HEK293T (cell line): Measurements from ENCODE around the gene OSTN.
A peak's percentile ranks its signal among the peaks of the same experiment; 100 is the strongest.

Source experiments
- CTCF ChIA-PET: fragments of 350-600 bp; formaldehyde crosslinking; extraction: SDS; loops from one replicate; lab custom pipeline; 2021; ENCODE audit warnings: antibody characterized with exemption, inconsistent platforms; lab: Yijun Ruan, JAX
- POLR2A ChIA-PET: fragments of 350-600 bp; formaldehyde crosslinking; extraction: SDS; loops from one replicate; lab custom pipeline; 2020; ENCODE audit warnings: antibody characterized with exemption, inconsistent platforms; lab: Yijun Ruan, JAX
- DNase-seq: peaks from one replicate; pipeline ENCODE4 v3.0.0; 2012; ENCODE audit warnings: mixed read lengths; ENCODE audit errors: extremely low spot score
- ARNT ChIP-seq: fragments of 450-650 bp; IDR thresholded peaks from 2 replicates; pipeline ENCODE4 v1.6.1; 2017; ENCODE audit warnings: mild to moderate bottlenecking
- BHLHE40 ChIP-seq: fragments of 450-650 bp; IDR thresholded peaks from 2 replicates; pipeline ENCODE4 v1.6.1; 2016; ENCODE audit warnings: mild to moderate bottlenecking, moderate library complexity, borderline replicate concordance
- CTBP1 ChIP-seq: fragments of 450-650 bp; IDR thresholded peaks from 2 replicates; pipeline ENCODE4 v1.6.1; 2016; ENCODE audit warnings: borderline replicate concordance
- ELF4 ChIP-seq: fragments of 450-650 bp; IDR thresholded peaks from 2 replicates; pipeline ENCODE4 v1.6.1; 2017; ENCODE audit warnings: antibody characterized with exemption
- FOXA1 ChIP-seq: fragments of 450-650 bp; IDR thresholded peaks from 2 replicates; pipeline ENCODE4 v1.6.1; 2016; ENCODE audit warnings: mild to moderate bottlenecking
- FOXK2 ChIP-seq: fragments of 450-650 bp; IDR thresholded peaks from 2 replicates; pipeline ENCODE4 v1.6.1; 2016; ENCODE audit warnings: mild to moderate bottlenecking
- FOXM1 ChIP-seq: fragments of 450-650 bp; IDR thresholded peaks from 2 replicates; pipeline ENCODE4 v1.6.1; 2017; ENCODE audit warnings: mild to moderate bottlenecking, borderline replicate concordance
- HDGF ChIP-seq: fragments of 450-650 bp; IDR thresholded peaks from 2 replicates; pipeline ENCODE4 v1.6.1; 2017; ENCODE audit warnings: antibody characterized with exemption, borderline replicate concordance
- L3MBTL2 ChIP-seq: fragments of 450-650 bp; conservative IDR thresholded peaks from 2 replicates; pipeline ENCODE4 v1.6.1; 2016; ENCODE audit warnings: mild to moderate bottlenecking
- LEF1 ChIP-seq: fragments of 450-650 bp; IDR thresholded peaks from 2 replicates; pipeline ENCODE4 v1.6.1; 2017; ENCODE audit warnings: mild to moderate bottlenecking, borderline replicate concordance
- NFRKB ChIP-seq: fragments of 450-650 bp; IDR thresholded peaks from 2 replicates; pipeline ENCODE4 v1.6.1; 2016; ENCODE audit warnings: mild to moderate bottlenecking, moderate library complexity
- SP1 ChIP-seq: fragments of 450-650 bp; IDR thresholded peaks from 2 replicates; pipeline ENCODE4 v1.6.1; 2017
- SUZ12 ChIP-seq: fragments of 450-650 bp; IDR thresholded peaks from 2 replicates; pipeline ENCODE4 v1.6.1; 2016; ENCODE audit warnings: mild to moderate bottlenecking
- TARDBP ChIP-seq: fragments of 450-650 bp; IDR thresholded peaks from 2 replicates; pipeline ENCODE4 v1.6.1; 2016
- ZNF384 ChIP-seq: fragments of 450-650 bp; IDR thresholded peaks from 2 replicates; pipeline ENCODE4 v1.6.1; 2016
- TF ChIP-seq, protein P1 (sequence below): fragments of 450-650 bp; IDR thresholded peaks from 2 replicates; pipeline ENCODE4 v1.6.1; 2016

Gene OSTN

DNA sequence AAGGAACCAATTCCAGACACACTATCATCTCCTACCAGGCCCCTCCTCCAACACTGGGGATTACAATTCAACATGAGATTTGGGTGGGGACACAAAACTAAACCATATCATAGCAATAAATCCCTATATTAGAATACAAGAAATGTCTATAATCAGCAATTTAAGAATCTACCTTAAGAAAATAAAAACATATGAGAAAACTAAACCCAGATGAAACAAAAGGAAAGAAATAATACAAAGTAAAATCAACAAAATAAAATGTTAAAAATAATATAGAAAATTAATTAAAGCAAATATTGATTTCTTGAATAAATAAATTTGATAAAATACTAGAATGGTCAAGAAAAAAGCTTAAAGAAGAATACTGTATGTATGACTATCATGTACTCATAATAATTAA is 6.1 kb upstream of the OSTN start:
- ChIA-PET CTCF (no interaction called here), POLR2A (no interaction called here)
- no peak for DNase-seq
- TF ChIP-seq TARDBP: no peak

DNA sequence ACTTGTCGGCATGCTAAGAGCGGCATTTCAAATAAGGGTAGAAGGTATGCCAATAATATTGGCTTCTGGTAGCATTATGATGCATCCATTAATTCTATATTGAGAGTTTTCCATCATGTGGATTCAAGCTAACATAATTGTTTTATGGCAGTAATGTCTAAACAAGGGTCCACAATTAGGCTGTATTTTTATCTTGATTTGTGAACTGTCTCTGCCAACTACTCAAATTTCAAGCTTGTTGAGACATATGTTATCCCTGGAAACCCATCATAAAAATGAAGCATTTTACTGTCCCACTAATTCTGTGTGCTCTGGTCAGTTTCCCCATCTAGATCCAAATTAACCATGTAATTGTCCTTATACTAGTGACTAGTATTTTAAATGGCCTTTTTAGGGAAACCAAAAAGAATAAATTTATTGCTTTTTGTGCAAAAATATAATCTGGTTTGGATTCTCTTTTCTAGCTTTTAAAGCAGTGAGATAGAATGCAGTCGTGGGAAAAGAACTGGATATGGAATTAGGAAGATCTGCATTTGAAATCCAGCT is 1.2 kb upstream of the OSTN start:
- TF ChIP-seq, protein P1, sequence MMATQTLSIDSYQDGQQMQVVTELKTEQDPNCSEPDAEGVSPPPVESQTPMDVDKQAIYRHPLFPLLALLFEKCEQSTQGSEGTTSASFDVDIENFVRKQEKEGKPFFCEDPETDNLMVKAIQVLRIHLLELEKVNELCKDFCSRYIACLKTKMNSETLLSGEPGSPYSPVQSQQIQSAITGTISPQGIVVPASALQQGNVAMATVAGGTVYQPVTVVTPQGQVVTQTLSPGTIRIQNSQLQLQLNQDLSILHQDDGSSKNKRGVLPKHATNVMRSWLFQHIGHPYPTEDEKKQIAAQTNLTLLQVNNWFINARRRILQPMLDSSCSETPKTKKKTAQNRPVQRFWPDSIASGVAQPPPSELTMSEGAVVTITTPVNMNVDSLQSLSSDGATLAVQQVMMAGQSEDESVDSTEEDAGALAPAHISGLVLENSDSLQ: peak; percentile 37; the same call in 1 of the 2 replicates
- no peak for TF ChIP-seq ZNF384
- CTCF ChIA-PET: no interaction called here
- no peak for DNase-seq
- POLR2A ChIA-PET: interaction anchor here (0.6 kb wide), 1 partner anchor 133 kb away, joined by 4 read pairs; the partner anchor contains the start of gene UTS2B

DNA sequence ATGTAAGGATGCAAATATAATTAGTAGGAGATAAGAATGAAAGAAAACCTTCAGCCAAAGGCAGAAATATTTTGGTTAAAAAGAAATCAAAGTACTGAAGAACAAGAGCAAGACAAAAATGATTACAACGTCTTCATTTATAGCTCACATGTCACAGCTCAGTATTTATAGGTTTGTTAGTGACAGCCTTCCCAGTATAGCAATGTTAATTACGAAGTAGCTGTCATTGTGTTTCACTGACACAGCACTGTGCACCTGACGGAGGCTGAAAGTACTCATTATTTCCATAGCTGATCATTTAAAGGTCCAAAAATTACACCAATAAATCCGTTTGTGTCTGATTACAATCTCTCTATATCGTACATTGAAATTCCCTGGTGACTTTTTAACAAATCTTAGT is 561 bp upstream of the OSTN start:
- TF ChIP-seq CTBP1: no peak
- no peak for TF ChIP-seq FOXA1
- TF ChIP-seq, protein P1: peak; percentile 65
- no peak for TF ChIP-seq SUZ12
- TF ChIP-seq ELF4: no peak
- TF ChIP-seq SP1: no peak
- TF ChIP-seq ARNT: no peak
- ChIA-PET CTCF (interaction anchor here (0.6 kb wide), 1 partner anchor 215 kb away, joined by 3 read pairs; no protein-coding TSS in a partner anchor), POLR2A (no interaction called here)
- no peak for DNase-seq

DNA sequence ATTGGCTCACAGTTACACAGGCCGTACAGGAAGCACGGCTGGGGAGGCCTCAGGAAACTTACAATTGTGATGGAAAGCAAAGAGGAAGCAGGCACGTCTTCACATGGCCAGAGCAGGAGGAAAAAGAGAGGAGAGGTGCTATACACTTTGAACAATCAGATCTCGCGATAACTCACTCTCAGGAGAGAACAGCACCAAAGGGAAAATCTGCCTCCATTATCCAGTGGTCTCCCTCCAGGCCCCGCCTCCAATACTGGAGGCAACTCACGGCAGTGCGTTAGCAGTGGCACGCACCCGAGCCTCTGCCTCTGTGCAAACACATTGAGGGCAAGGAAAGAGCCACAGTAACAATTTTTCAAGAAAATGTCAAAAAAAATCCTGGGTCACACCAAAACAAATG is 11.0 kb downstream of the OSTN start:
- CTCF ChIA-PET: no interaction called here
- DNase-seq: no peak
- TF ChIP-seq FOXM1 (no peak), HDGF (no peak), NFRKB (no peak), ELF4 (no peak)
- POLR2A ChIA-PET: no interaction called here

DNA sequence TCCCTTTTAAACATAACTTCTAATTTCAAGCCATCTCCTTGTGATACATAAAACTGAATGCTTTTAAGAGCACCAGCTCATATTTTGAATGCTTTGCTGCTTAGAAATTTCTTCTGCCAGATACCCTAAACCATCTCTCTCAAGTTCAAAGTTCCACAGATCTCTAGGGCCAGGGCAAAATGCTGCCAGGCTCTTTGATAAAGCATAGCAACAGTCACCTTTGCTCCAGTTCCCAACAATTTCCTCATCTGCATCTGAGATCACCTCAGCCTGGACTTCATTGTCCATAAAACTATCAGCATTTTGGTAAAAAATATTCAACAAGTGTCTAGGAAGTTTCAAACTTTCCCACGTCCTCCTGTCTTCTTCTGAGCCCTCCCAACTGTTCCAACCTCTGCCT is 17.5 kb downstream of the OSTN start:
- DNase-seq: no peak
- ChIA-PET CTCF (no interaction called here), POLR2A (no interaction called here)
- TF ChIP-seq ZNF384 (no peak), FOXA1 (no peak)

DNA sequence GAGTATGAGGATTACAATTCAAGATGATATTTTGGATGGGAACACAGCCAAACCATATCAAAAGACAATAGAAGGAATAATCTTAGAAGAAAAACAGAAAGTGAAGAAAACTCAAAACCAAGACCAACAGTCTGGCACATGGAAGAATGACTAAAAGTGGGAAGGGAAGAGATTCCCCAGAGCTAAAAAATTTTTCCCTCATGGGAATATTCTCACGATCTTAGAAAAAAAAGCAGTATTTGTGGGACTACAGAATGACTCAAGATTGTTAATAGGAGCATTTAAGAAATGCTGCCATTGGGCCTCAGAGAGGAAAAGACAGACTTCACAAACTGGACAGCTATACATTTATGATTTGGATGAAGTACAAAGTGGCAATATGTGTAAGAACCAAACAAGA is 18.3 kb downstream of the OSTN start:
- no peak for TF ChIP-seq SP1
- no peak for DNase-seq
- CTCF ChIA-PET: no interaction called here
- POLR2A ChIA-PET: no interaction called here

DNA sequence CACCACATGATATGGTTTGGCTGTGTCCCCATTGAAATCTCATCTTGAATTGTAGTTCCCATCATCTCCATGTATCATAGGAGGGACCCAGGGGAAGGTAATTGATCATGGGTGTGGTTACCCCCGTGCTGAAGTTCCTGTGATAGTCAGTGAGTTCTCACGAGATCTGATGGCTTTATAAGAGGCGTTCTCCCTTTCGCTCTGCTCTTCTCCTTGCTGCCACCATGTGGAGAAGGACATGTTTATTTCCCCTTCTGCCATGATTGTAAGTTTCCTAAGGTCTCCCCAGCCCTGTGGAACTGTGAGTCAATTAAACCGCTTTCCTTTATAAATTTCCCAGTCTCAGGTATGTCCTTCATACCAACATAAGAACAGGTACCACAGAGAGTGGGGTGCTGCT is 21.9 kb downstream of the OSTN start:
- no peak for DNase-seq
- ChIA-PET CTCF (no interaction called here), POLR2A (no interaction called here)
- no peak for TF ChIP-seq FOXM1
- TF ChIP-seq LEF1: no peak
- TF ChIP-seq HDGF: no peak
- no peak for TF ChIP-seq SP1
- TF ChIP-seq CTBP1: no peak
- TF ChIP-seq BHLHE40: no peak
- no peak for TF ChIP-seq FOXK2
- no peak for TF ChIP-seq L3MBTL2
- TF ChIP-seq, protein P1: no peak
- TF ChIP-seq ZNF384: no peak
- TF ChIP-seq SUZ12: no peak
- no peak for TF ChIP-seq NFRKB
- TF ChIP-seq TARDBP: no peak
- no peak for TF ChIP-seq ARNT

DNA sequence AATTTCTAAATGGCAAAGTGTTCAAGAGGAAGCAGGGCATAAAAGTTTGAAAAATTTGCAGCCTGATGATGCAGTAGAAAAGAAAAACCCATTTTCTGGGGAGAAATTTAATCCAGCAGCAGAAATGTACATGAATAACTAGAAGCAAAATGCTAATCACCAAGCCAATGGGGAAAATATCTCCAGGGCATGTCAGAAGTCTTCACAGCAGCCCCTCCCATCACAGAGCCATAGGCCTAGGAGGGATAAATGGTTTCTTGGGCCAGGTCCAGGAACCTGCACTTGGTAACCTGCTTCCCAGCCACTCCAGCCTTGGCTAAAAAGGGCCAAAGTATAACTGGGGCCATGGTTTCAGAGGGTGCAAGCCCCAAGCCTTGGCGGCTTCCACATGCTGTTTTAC is 22.6 kb downstream of the OSTN start:
- no peak for TF ChIP-seq SUZ12
- TF ChIP-seq SP1: no peak
- no peak for TF ChIP-seq HDGF
- no peak for TF ChIP-seq ZNF384
- no peak for TF ChIP-seq NFRKB
- TF ChIP-seq L3MBTL2: no peak
- no peak for TF ChIP-seq FOXA1
- TF ChIP-seq LEF1: no peak
- TF ChIP-seq FOXM1: no peak
- DNase-seq: no peak
- POLR2A ChIA-PET: no interaction called here
- CTCF ChIA-PET: no interaction called here
